Right renal cortex interstitium (tissue), 3 donors: Measurements from ENCODE around the gene FA2H. TPM values are rescaled to one million over a fixed set of nuclear protein-coding genes. Genes with fewer than 3 reads are reported as not detected.
"Not testable (repeated sequence)": the region's sequence is repeated elsewhere in the genome, so short reads cannot be mapped to it uniquely, and the experiment has no call there.

ENCODE experiments used
- DNase-seq, 3 donors: peaks; one replicate each; pipeline ENCODE4 v3.0.0-alpha.2; 2013; ENCODE audit warnings: low read depth in 3 of 3, low spot score in 2 of 3
- polyA plus RNA-seq, 3 donors: library from polyadenylated mRNA; unstranded; fragments of 120-200 nt; gene quantifications; one replicate each; pipeline ENCODE4 v1.2.1, GENCODE V29; 2013; ENCODE audit not compliant: insufficient read length in 3 of 3

The FA2H gene
- polyA plus RNA-seq, 3 donors = 2.6 to 3.8 (median 3.1) TPM

- DNase-seq = peak in 2 of 3 donors; percentile 49 to 56
Observed at GRCh38 chr16:74695450-74696422, 78.9 kb downstream of the FA2H start.

GRCh38 chr16:74691093-74691855 is 83.3 kb downstream of the FA2H start:
- DNase-seq = no peak

- DNase-seq = no peak
Observed at GRCh38 chr16:74682556-74682955, 92.1 kb downstream of the FA2H start.

GRCh38 chr16:74680681-74681080 is 93.9 kb downstream of the FA2H start:
- no peak for DNase-seq

GRCh38 chr16:74679983-74680382 is 94.6 kb downstream of the FA2H start:
- no peak for DNase-seq

GRCh38 chr16:74677868-74678267 is 96.8 kb downstream of the FA2H start:
- DNase-seq = no peak

- no peak for DNase-seq
Observed at GRCh38 chr16:74673876-74674275, 100.7 kb downstream of the FA2H start.

- not testable (repeated sequence) for DNase-seq
Observed at GRCh38 chr16:74668877-74669276, 105.7 kb downstream of the FA2H start.

GRCh38 chr16:74667255-74667700 is 107.3 kb downstream of the FA2H start:
- peak in 1 of 3 donors; percentile 8 for DNase-seq

GRCh38 chr16:74666425-74667254 is 108.0 kb downstream of the FA2H start, which contains the start of gene RFWD3:
TSS of gene RFWD3 (minus strand) at chr16:74666877. CDS start at chr16:74661449, 5,428 bp downstream.
- DNase-seq = peak; percentile 91 to 97 (median 94)

- DNase-seq = no peak
Observed at GRCh38 chr16:74666010-74666421, 108.6 kb downstream of the FA2H start.

Other genes with a start within 250 kb of the FA2H start
- 100 to 1,000 TPM; 153 to 159 (median 155) TPM for gene GLG1, start 167.7 kb downstream of the FA2H start, polyA plus RNA-seq
- gene RFWD3, start 107.9 kb downstream of the FA2H start, polyA plus RNA-seq = 10 to 100 TPM; 27.9 to 30.9 (median 29.4) TPM
- gene MLKL, start 74.0 kb downstream of the FA2H start, polyA plus RNA-seq = 1 to 10 TPM; 3.2 to 3.8 (median 3.7) TPM
- gene WDR59, start 210.3 kb upstream of the FA2H start, polyA plus RNA-seq = 10 to 100 TPM; 79.0 to 82.1 (median 79.1) TPM
- gene ZNRF1, start 224.2 kb upstream of the FA2H start, polyA plus RNA-seq = 10 to 100 TPM; 28.7 to 29.0 (median 28.7) TPM